Activated CD4-positive, alpha-beta T cell treated with anti-CD3 and anti-CD28 coated beads, Interleukin-2, Interleukin-4, amounts not matched to agents 100 ng/mL and 50 ng/mL, durations not matched to agents 16 hours and 8 hours (primary cell): Measurements from ENCODE around the gene NLRP3.

Experiments
- DNase-seq: peaks from one replicate; pipeline ENCODE4 v3.0.0-alpha.2; 2020; ENCODE audit warnings: low spot score

NLRP3 gene

GRCh38 chr1:247437551-247438505, 21.9 kb downstream of the NLRP3 start:
- no peak for DNase-seq

GRCh38 chr1:247440001-247440620, 24.1 kb downstream of the NLRP3 start:
- no peak for DNase-seq

GRCh38 chr1:247441606-247442005, 25.6 kb downstream of the NLRP3 start:
- no peak for DNase-seq

GRCh38 chr1:247442164-247442563, 26.2 kb downstream of the NLRP3 start:
- no peak for DNase-seq

- DNase-seq, result no peak
Observed at GRCh38 chr1:247443641-247444040, 27.7 kb downstream of the NLRP3 start.

- DNase-seq, result no peak
Observed at GRCh38 chr1:247444571-247444970, 28.6 kb downstream of the NLRP3 start.

GRCh38 chr1:247445526-247446356, 29.8 kb downstream of the NLRP3 start:
- DNase-seq, result no peak

GRCh38 chr1:247447162-247447909, 31.4 kb downstream of the NLRP3 start:
- DNase-seq, result no peak

GRCh38 chr1:247448107-247448791, 32.3 kb downstream of the NLRP3 start:
- DNase-seq, result no peak

- no peak for DNase-seq
Observed at GRCh38 chr1:247451388-247452010, 35.5 kb downstream of the NLRP3 start.

- DNase-seq, result no peak
Observed at GRCh38 chr1:247452447-247453039, 36.6 kb downstream of the NLRP3 start.

GRCh38 chr1:247453245-247453644, 37.3 kb downstream of the NLRP3 start:
- no peak for DNase-seq

- no peak for DNase-seq
Observed at GRCh38 chr1:247453997-247454396, 38.0 kb downstream of the NLRP3 start.

GRCh38 chr1:247456021-247456420, 40.0 kb downstream of the NLRP3 start:
- no peak for DNase-seq

GRCh38 chr1:247456914-247457639, 41.1 kb downstream of the NLRP3 start:
- no peak for DNase-seq

GRCh38 chr1:247459507-247459906, 43.5 kb downstream of the NLRP3 start:
- no peak for DNase-seq

GRCh38 chr1:247465796-247466195, 49.8 kb downstream of the NLRP3 start:
- DNase-seq, result no peak

- no peak for DNase-seq
Observed at GRCh38 chr1:247467129-247467528, 51.2 kb downstream of the NLRP3 start.

- no peak for DNase-seq
Observed at GRCh38 chr1:247468481-247469140, 52.6 kb downstream of the NLRP3 start.
